GM12892 (cell line): Measurements from ENCODE around the gene AGBL2.

ENCODE experiments used
- DNase-seq: peaks from one replicate; pipeline ENCODE4 v3.0.0; 2011; ENCODE audit not compliant: insufficient read length
- FAIRE-seq: peaks from 2 replicates; lab custom pipeline; 2011; peaks lifted over from hg19 to GRCh38; lab: Jason Lieb, UNC
- POLR2A ChIP-seq: IDR thresholded peaks from 2 replicates; pipeline ENCODE4 v1.6.1; 2011; ENCODE audit warnings: low read depth, low read length, control low read depth
- POLR2AphosphoS5 ChIP-seq: IDR thresholded peaks from 2 replicates; pipeline ENCODE4 v1.6.1; 2011; ENCODE audit warnings: low read depth, low read length, control low read depth
- TAF1 ChIP-seq: IDR thresholded peaks from 2 replicates; pipeline ENCODE4 v1.6.1; 2011; ENCODE audit warnings: low read depth, mild to moderate bottlenecking, control low read depth, low read length, borderline replicate concordance

Gene AGBL2

DNA sequence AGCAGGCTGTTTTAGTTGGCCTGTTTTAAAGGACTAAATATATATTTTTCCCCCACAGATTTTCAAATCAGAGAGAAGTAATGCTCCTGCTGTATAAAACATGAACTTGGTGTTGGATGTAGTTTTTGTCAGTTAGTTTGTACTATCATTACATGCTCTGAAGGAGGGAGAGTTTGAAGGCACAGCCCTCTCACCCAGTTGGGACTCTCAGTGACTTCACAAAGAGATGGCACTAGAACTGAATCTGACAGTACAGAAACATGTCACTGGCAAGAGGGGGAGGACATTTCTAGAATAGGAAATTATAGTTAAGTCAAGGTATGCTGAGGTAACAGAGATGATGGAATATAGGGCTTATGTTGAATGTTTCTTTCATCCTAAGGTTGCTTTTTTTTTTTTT is 99.9 kb downstream of the AGBL2 start:
- no peak for FAIRE-seq
- DNase-seq = no peak
- TF ChIP-seq POLR2A = no peak
- TF ChIP-seq POLR2AphosphoS5 = no peak
- no peak for TF ChIP-seq TAF1

DNA sequence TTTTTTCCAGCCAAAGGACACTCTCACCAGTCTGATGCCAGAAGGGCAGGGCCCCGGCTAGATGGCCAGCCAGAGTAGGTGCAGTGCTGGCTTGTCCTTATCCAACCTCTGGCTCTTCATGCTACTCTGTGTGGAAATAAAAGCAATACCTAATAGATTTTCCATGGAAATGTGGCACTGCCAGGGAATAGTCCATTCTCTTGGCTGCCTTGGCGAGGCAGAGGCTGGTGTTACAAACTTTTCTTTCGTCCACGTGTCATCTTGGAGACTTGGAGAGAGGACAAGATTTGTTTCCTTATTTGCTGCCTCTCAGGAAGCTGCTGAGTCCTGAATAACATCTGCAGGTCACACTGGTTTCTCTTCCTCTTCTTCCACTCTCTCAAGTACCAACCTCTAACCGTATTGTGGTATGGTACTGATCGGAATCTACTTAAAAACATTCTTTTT is 103.8 kb downstream of the AGBL2 start:
- peak; percentile 81 for FAIRE-seq
- no peak for TF ChIP-seq POLR2AphosphoS5
- no peak for TF ChIP-seq POLR2A
- TF ChIP-seq TAF1 = no peak
- no peak for DNase-seq

DNA sequence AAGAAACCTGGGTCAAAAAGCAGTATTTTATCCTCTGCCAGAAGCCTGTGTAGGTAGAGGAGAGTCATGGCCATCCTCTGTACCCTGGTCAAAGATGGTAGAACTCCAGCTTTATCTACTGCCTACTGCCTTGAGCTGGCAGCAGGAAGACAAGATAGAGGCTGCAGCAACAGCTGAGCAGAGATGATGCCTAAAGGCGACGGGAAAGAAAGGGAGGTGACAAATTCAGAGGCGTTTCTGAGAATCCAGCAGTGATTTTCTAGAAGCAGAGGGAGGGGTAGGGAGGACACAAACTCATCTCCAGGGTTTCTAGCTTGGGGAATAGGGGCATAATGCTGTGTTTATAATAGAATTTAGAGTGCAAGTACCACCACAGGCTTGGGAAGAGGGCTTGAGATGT is 105.5 kb downstream of the AGBL2 start:
- FAIRE-seq (no peak), DNase-seq (no peak)
- TF ChIP-seq TAF1 = no peak
- no peak for TF ChIP-seq POLR2A
- TF ChIP-seq POLR2AphosphoS5 = no peak
